Ovary (tissue), 9 donors: ENCODE results near the gene MYBPHL. TPM values are rescaled to one million over a fixed set of nuclear protein-coding genes. Genes with fewer than 3 reads are reported as not detected.
"Not testable (repeated sequence)": the region's sequence is repeated elsewhere in the genome, so short reads cannot be mapped to it uniquely, and the experiment has no call there.

ENCODE experiments used
- DNase-seq, 5 donors: peaks; one replicate each; pipeline ENCODE4 v3.0.0-alpha.2; 2019 to 2020
- H3K27ac ChIP-seq, 2 donors: fragments of 200-600 bp; one replicate each; pipeline versions ENCODE4 v1.5.1 to v1.8.0; 2019 to 2022
- H3K27me3 ChIP-seq: fragments of 200-600 bp; one replicate; pipeline ENCODE4 v1.8.0; 2022
- H3K36me3 ChIP-seq: fragments of 200-600 bp; sonication (generic); one replicate; pipeline ENCODE4 v1.5.1; 2019
- H3K4me1 ChIP-seq: one replicate; pipeline ENCODE4 v1.8.1; 2013; ENCODE audit warnings: mild to moderate bottlenecking, moderate library complexity; ENCODE audit not compliant: insufficient read depth
- H3K4me3 ChIP-seq: fragments of 200-600 bp; sonication (generic); one replicate; pipeline ENCODE4 v1.5.1; 2017
- H3K9me3 ChIP-seq, 2 donors: fragments of 200-600 bp in 1 of 2; sonication (generic) in 1 of 2; one replicate each; pipeline versions ENCODE4 v1.5.1 to v1.8.1; 2013 to 2019; ENCODE audit warnings: mild to moderate bottlenecking in 1 of 2, moderate library complexity in 1 of 2
- EP300 ChIP-seq: sonication (generic); formaldehyde crosslinking; IDR thresholded peaks from one replicate; pipeline ENCODE4 v1.6.1; 2017; ENCODE audit warnings: antibody characterized with exemption
- POLR2A ChIP-seq: fragments of 450-650 bp; IDR thresholded peaks from one replicate; pipeline ENCODE4 v1.6.1; 2017; ENCODE audit warnings: antibody characterized with exemption, mild to moderate bottlenecking, moderate library complexity
- WGBS, 3 donors: extraction: QIAGEN DNeasy Blood & Tissue Kit in 1 of 3; methylation state at CpG; one replicate each; pipeline versions ENCODE4 v1.1.5 to v1.1.7; 2013 to 2017; 5-methylcytosine and 5-hydroxymethylcytosine counted together
- intact Hi-C, 4 donors: fragments of 100-400 bp; cut with DNase I; formaldehyde crosslinking; loops; one replicate each; pipeline versions ENCODE4 v1.11.0 to v1.15.1; 2022 to 2023
- polyA plus RNA-seq, 2 donors: library from polyadenylated mRNA; stranded (reverse); fragments of 200-250 nt in 1 of 2; fragments of 350-450 nt in 1 of 2; fragmentation: Illumina TruSeq in 1 of 2; extraction: RNeasy Lipid Tissue Mini Kit (QIAGEN cat#74804) in 1 of 2; gene quantifications; one replicate each; pipeline ENCODE4 v1.2.3, GENCODE V29; 2013 to 2014
- total RNA-seq, 7 donors: library from RNA; depleted of rRNA in 2 of 7; stranded (reverse); fragments of >200 nt in 2 of 7; fragmentation: NEBNext Ultra II Directional in 3 of 7; extraction: Animal tissue kit (Norgen Biotek cat#: 25700) in 3 of 7; gene quantifications; one replicate each; pipeline versions ENCODE4 v1.1.0 to v1.2.4, GENCODE V29; 2016 to 2023
- TF ChIP-seq, protein P1 (sequence below), 3 donors: fragments of 450-650 bp in 2 of 3; fragments of 200-600 bp in 1 of 3; IDR thresholded peaks; one replicate each; pipeline versions ENCODE4 v1.5.1 to v1.8.0; 2016 to 2022; ENCODE audit warnings: antibody characterized with exemption in 3 of 3, mild to moderate bottlenecking in 1 of 3
- donor health status: DM: no; HTN: no; CAD: no; lungs with moderate emphysema.
- donor health status: DM: no; HTN: no; CAD: no.
- donor health status: Bipolar disorder and iron deficiency.
- donor health status: DM: yes; HTN: yes; CAD: no.
- donor health status: DM: no; HTN: no; CAD: no.
- donor health status: DM: yes; HTN: yes; CAD: no.

MYBPHL gene
- total and polyA plus RNA-seq, 9 donors, result 0.38 TPM; not detected in 8

- Histone ChIP-seq H3K36me3 (no peaks in the 10 kb centered on the region), H3K4me3 (no peak overlapping the region), H3K27me3 (no peaks in the 10 kb centered on the region), H3K27ac (no peak overlapping the region), H3K4me1 (no peaks in the 10 kb centered on the region), H3K9me3 (no peaks in the 10 kb centered on the region)
- WGBS, 3 donors, result 72 to 73% (median 73%) methylated on average over 6 of the region's 6 CpGs
- DNase-seq, result no peak
- intact Hi-C loops, result no loop called here
- TF ChIP-seq EP300, result no peak
- no peak for TF ChIP-seq POLR2A
- TF ChIP-seq, protein P1, sequence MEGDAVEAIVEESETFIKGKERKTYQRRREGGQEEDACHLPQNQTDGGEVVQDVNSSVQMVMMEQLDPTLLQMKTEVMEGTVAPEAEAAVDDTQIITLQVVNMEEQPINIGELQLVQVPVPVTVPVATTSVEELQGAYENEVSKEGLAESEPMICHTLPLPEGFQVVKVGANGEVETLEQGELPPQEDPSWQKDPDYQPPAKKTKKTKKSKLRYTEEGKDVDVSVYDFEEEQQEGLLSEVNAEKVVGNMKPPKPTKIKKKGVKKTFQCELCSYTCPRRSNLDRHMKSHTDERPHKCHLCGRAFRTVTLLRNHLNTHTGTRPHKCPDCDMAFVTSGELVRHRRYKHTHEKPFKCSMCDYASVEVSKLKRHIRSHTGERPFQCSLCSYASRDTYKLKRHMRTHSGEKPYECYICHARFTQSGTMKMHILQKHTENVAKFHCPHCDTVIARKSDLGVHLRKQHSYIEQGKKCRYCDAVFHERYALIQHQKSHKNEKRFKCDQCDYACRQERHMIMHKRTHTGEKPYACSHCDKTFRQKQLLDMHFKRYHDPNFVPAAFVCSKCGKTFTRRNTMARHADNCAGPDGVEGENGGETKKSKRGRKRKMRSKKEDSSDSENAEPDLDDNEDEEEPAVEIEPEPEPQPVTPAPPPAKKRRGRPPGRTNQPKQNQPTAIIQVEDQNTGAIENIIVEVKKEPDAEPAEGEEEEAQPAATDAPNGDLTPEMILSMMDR (IDR thresholded peaks at IDR 0.05), result no peak
These were observed 15.8 kb downstream of the MYBPHL start for GRCh38 chr1:109290998-109291397.

- TF ChIP-seq POLR2A, result no peak
- TF ChIP-seq, protein P1 (IDR thresholded peaks at IDR 0.05), result no peak
- TF ChIP-seq EP300, result no peak
- WGBS, 3 donors, result 90 to 97% (median 90%) methylated on average over 1 of the region's 1 CpG
These were observed 16.7 kb downstream of the MYBPHL start for GRCh38 chr1:109290137-109290536.

GRCh38 chr1:109286762-109287161 lies 20.0 kb downstream of the MYBPHL start:
- 62 to 66% (median 63%) methylated on average over 5 of the region's 5 CpGs for WGBS, 3 donors
- intact Hi-C loops, result loop anchor here in 1 of 4 donors (2.0 to 10.0 kb wide), 3 partner anchors 20 to 412 kb away; partner anchors contain the start of genes GPSM2, MYBPHL and SARS1

More at GRCh38 chr1:109290137-109290536, 16.7 kb downstream of the MYBPHL start:
- no peak for DNase-seq
- Histone ChIP-seq H3K27ac (no peak overlapping the region), H3K4me3 (no peak overlapping the region), H3K27me3 (no peaks in the 10 kb centered on the region), H3K4me1 (no peaks in the 10 kb centered on the region), H3K36me3 (no peaks in the 10 kb centered on the region), H3K9me3 (no peaks in the 10 kb centered on the region)
- intact Hi-C loops, result no loop called here

GRCh38 chr1:109283748-109284600 lies 22.8 kb downstream of the MYBPHL start:
- no peak for TF ChIP-seq POLR2A
- TF ChIP-seq, protein P1 (IDR thresholded peaks at IDR 0.05), result no peak
- TF ChIP-seq EP300, result no peak
- peak overlapping the region in 1 of 2 donors; percentile 68 for H3K27ac ChIP-seq
- intact Hi-C loops, result loop anchor here in 2 of 4 donors (5.0 to 10.0 kb wide), 3 partner anchors 69 to 409 kb away; partner anchors contain the start of genes GPSM2 (in 1 of the 2), SARS1 (in 1 of the 2) and SORT1 (in 1 of the 2)
- no peaks in the 10 kb centered on the region for H3K27me3 ChIP-seq
- DNase-seq, result no peak
- 35 to 41% (median 40%) methylated on average over 17 of the region's 17 CpGs for WGBS, 3 donors
- peaks cover 2% of the 10 kb centered on the region for H3K4me1 ChIP-seq
- no peaks in the 10 kb centered on the region for H3K36me3 ChIP-seq
- H3K4me3 ChIP-seq, result peak overlapping the region; percentile 52
- H3K9me3 ChIP-seq, result no peaks in the 10 kb centered on the region

More at GRCh38 chr1:109286762-109287161, 20.0 kb downstream of the MYBPHL start:
- not testable (repeated sequence) for H3K27me3 ChIP-seq, DNase-seq, H3K9me3 ChIP-seq, H3K4me3 ChIP-seq, H3K36me3 ChIP-seq, H3K27ac ChIP-seq, H3K4me1 ChIP-seq
